ENCODE measurements around the gene BAZ2A. TPM values are rescaled to one million over a fixed set of nuclear protein-coding genes. Genes with fewer than 3 reads are reported as not detected.
A peak's percentile ranks its signal among the peaks of the same experiment; 100 is the strongest.
"Not testable (repeated sequence)": the region's sequence is repeated elsewhere in the genome, so short reads cannot be mapped to it uniquely, and the experiment has no call there.

BAZ2A gene
- total RNA-seq, 1 experiment from 2014 or later, result 48.7 TPM

DNA sequence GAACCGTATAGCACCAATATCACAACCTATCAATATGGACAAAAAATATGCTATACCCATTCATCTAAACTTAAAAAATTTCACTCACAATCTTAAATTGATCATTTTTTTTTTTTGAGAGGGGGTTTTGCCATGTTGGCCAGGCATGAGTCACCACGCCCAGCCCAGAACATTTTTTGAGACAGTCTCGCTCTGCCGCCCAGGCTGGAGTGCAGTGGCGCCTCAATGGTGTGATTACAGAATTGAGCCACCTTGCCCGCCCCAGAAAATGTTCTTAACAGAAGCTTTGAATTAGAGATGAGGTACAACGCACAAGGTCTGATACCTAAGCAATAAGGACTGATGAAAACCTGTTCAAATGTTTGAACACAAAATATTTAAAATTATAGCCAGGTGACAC, 31.4 kb upstream of the BAZ2A start:
- no peaks in the 10 kb centered on the region for H3K27me3 ChIP-seq (ENCODE audit: low read length)
- peak; percentile 57 for DNase-seq
- H3K79me2 ChIP-seq (ENCODE audit: low read length), result 0 out of 2 replicates have a peak, but pooled peaks cover 3% of the 10 kb centered on the region
- no peak overlapping the region for H3K4me2 ChIP-seq (ENCODE audit: low read depth, low read length, poor library complexity, severe bottlenecking)
- H3K9ac ChIP-seq (ENCODE audit: low read length), result no peak overlapping the region
- no peak overlapping the region for H3K27ac ChIP-seq (ENCODE audit: low read length)
- H2AFZ ChIP-seq (ENCODE audit: low read length), result no peak overlapping the region
- peaks cover 24% of the 10 kb centered on the region; the same call in 1 of the 2 replicates for H3K36me3 ChIP-seq (ENCODE audit: insufficient read depth, low read length)
- no peaks in the 10 kb centered on the region for H3K9me2 ChIP-seq (replicated peaks; ENCODE audit: insufficient read depth, low read length)
- H4K20me1 ChIP-seq (ENCODE audit: insufficient read depth, low read depth, low read length), result no peaks in the 10 kb centered on the region
- peaks cover 37% of the 10 kb centered on the region for H3K4me1 ChIP-seq (ENCODE audit: low read length)
- no peak overlapping the region for H3K4me3 ChIP-seq (ENCODE audit: low read length)
- H3K9me3 ChIP-seq (ENCODE audit: low read length), result no peaks in the 10 kb centered on the region

DNA sequence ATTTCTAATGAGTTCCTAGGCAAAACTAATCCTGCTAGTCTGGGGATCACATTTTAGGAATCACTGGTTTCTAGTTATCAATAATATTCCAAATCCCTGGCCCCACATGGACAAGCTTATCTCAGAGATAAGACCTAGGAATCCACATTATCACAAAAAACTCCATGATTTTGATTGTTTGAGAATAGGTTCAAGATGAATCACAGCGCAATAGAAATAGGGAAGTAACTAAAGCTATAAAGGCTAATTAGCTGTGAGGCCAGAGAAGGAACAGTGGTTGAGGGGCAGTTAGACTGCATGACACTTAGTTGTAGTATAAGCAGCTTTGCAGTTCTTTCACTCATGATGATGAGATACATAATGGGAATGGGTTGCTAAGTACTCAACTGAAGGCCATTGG, 28.8 kb upstream of the BAZ2A start:
- Histone ChIP-seq H2AFZ (ENCODE audit: low read length) (no peak overlapping the region), H3K4me3 (ENCODE audit: low read length) (no peak overlapping the region; the same call in 1 of the 2 replicates), H3K36me3 (ENCODE audit: insufficient read depth, low read length) (no peaks in the 10 kb centered on the region), H3K27ac (ENCODE audit: low read length) (peak overlapping the region; percentile 68), H3K79me2 (ENCODE audit: low read length) (no peaks in the 10 kb centered on the region), H3K4me2 (ENCODE audit: low read depth, low read length, poor library complexity, severe bottlenecking) (peak overlapping the region; percentile 49), H3K9me2 (replicated peaks; ENCODE audit: insufficient read depth, low read length) (no peaks in the 10 kb centered on the region), H3K9me3 (ENCODE audit: low read length) (no peaks in the 10 kb centered on the region; the same call in 1 of the 2 replicates), H3K27me3 (ENCODE audit: low read length) (no peaks in the 10 kb centered on the region), H3K9ac (ENCODE audit: low read length) (peak overlapping the region; percentile 7; the same call in 1 of the 2 replicates), H3K4me1 (ENCODE audit: low read length) (peaks cover 37% of the 10 kb centered on the region), H4K20me1 (ENCODE audit: insufficient read depth, low read depth, low read length) (no peaks in the 10 kb centered on the region)
- peak; percentile 84 for DNase-seq

- DNase-seq, result peak; percentile 55
- no peak overlapping the region for H3K9ac ChIP-seq (ENCODE audit: low read length)
- no peaks in the 10 kb centered on the region for H3K9me2 ChIP-seq (replicated peaks; ENCODE audit: insufficient read depth, low read length)
- no peak overlapping the region for H3K4me2 ChIP-seq (ENCODE audit: low read depth, low read length, poor library complexity, severe bottlenecking)
- H3K79me2 ChIP-seq (ENCODE audit: low read length), result no peaks in the 10 kb centered on the region
- H3K4me1 ChIP-seq (ENCODE audit: low read length), result peaks cover 37% of the 10 kb centered on the region
- no peak overlapping the region; the same call in 1 of the 2 replicates for H3K27ac ChIP-seq (ENCODE audit: low read length)
- H3K27me3 ChIP-seq (ENCODE audit: low read length), result no peaks in the 10 kb centered on the region
- H3K9me3 ChIP-seq (ENCODE audit: low read length), result peaks cover 5% of the 10 kb centered on the region
- no peak overlapping the region for H2AFZ ChIP-seq (ENCODE audit: low read length)
- no peaks in the 10 kb centered on the region for H3K36me3 ChIP-seq (ENCODE audit: insufficient read depth, low read length)
- H4K20me1 ChIP-seq (ENCODE audit: insufficient read depth, low read depth, low read length), result no peaks in the 10 kb centered on the region
- no peak overlapping the region for H3K4me3 ChIP-seq (ENCODE audit: low read length)
These were observed 27.6 kb upstream of the BAZ2A start for GRCh38 chr12:56657416-56658379.

DNA sequence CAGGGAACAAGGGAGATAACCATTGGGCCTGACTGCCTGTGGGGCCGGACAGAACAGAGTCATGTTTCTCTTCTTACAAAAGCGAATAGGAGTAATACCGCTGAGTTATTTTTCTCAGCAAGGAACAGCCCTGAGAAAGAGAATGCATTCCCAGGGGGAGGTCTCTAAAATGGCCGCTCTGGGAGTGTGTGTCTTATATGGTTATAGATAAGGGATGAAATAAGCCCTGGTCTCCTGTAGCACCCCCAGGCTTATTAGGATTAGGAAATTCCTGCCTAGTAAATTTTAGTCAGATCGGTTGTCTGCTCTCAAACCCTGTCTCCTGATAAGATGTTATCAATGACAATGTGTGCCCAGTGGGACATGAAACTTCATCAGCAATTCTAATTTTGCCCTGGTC, 23.7 kb upstream of the BAZ2A start:
- not testable (repeated sequence) for H3K36me3 ChIP-seq (ENCODE audit: insufficient read depth, low read length); H3K79me2 ChIP-seq (ENCODE audit: low read length); H4K20me1 ChIP-seq (ENCODE audit: insufficient read depth, low read depth, low read length); H3K4me2 ChIP-seq (ENCODE audit: low read depth, low read length, poor library complexity, severe bottlenecking); H3K27me3 ChIP-seq (ENCODE audit: low read length); H3K9ac ChIP-seq (ENCODE audit: low read length); DNase-seq; H3K9me2 ChIP-seq (replicated peaks; ENCODE audit: insufficient read depth, low read length); H3K9me3 ChIP-seq (ENCODE audit: low read length); H3K27ac ChIP-seq (ENCODE audit: low read length); H3K4me3 ChIP-seq (ENCODE audit: low read length); H2AFZ ChIP-seq (ENCODE audit: low read length)
- peaks cover 10% of the 10 kb centered on the region for H3K4me1 ChIP-seq (ENCODE audit: low read length)

DNA sequence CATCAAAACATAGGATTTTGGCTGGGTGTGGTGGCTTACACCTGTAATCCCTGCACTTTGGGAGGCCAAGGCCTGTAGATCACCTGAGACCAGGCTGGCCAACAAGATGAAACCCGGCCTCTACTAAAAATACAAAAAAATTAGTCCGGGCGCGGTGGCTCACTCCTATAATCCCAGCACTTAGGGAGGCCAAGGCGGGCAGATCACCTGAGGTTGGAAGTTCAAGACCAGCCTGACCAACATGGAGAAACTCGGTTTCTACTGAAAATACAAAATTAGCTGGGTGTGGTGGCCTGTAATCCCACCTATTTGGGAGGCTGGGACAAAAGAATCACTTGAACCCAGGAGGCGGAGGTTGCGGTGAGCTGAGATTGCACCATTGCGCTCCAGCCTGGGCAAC, 17.9 kb upstream of the BAZ2A start:
- not testable (repeated sequence) for H3K4me3 ChIP-seq (ENCODE audit: low read length); H3K9me3 ChIP-seq (ENCODE audit: low read length); H3K27me3 ChIP-seq (ENCODE audit: low read length); H3K27ac ChIP-seq (ENCODE audit: low read length); H3K4me2 ChIP-seq (ENCODE audit: low read depth, low read length, poor library complexity, severe bottlenecking); H3K9ac ChIP-seq (ENCODE audit: low read length); H2AFZ ChIP-seq (ENCODE audit: low read length); H3K9me2 ChIP-seq (replicated peaks; ENCODE audit: insufficient read depth, low read length); DNase-seq
- Histone ChIP-seq H3K4me1 (ENCODE audit: low read length) (peaks cover 23% of the 10 kb centered on the region), H3K79me2 (ENCODE audit: low read length) (peaks cover 27% of the 10 kb centered on the region), H4K20me1 (ENCODE audit: insufficient read depth, low read depth, low read length) (peaks cover 16% of the 10 kb centered on the region), H3K36me3 (ENCODE audit: insufficient read depth, low read length) (peaks cover 24% of the 10 kb centered on the region)

GRCh38 chr12:56645717-56646446, 15.8 kb upstream of the BAZ2A start, which contains the start of gene ATP5F1B:
Gene ATP5F1B, minus strand, starts transcription at chr12:56645984. Its CDS starts 21 bp downstream, at chr12:56645963.
- Histone ChIP-seq H2AFZ (ENCODE audit: low read length) (peak within 1 kb of the TSS; percentile 34; the same call in 1 of the 2 replicates), H3K79me2 (ENCODE audit: low read length) (peaks cover 37% of the 10 kb centered on the region), H3K9me2 (replicated peaks; ENCODE audit: insufficient read depth, low read length) (no peaks in the 10 kb centered on the region), H3K9ac (ENCODE audit: low read length) (peak within 1 kb of the TSS; percentile 93), H4K20me1 (ENCODE audit: insufficient read depth, low read depth, low read length) (peaks cover 29% of the 10 kb centered on the region), H3K27me3 (ENCODE audit: low read length) (no peaks in the 10 kb centered on the region), H3K9me3 (ENCODE audit: low read length) (no peaks in the 10 kb centered on the region), H3K4me3 (ENCODE audit: low read length) (peak within 1 kb of the TSS; percentile 97), H3K4me1 (ENCODE audit: low read length) (peaks cover 23% of the 10 kb centered on the region), H3K27ac (ENCODE audit: low read length) (peak within 1 kb of the TSS; percentile 90), H3K36me3 (ENCODE audit: insufficient read depth, low read length) (peaks cover 36% of the 10 kb centered on the region), H3K4me2 (ENCODE audit: low read depth, low read length, poor library complexity, severe bottlenecking) (peak within 1 kb of the TSS; percentile 83)
- DNase-seq, result peak; percentile 99

DNA sequence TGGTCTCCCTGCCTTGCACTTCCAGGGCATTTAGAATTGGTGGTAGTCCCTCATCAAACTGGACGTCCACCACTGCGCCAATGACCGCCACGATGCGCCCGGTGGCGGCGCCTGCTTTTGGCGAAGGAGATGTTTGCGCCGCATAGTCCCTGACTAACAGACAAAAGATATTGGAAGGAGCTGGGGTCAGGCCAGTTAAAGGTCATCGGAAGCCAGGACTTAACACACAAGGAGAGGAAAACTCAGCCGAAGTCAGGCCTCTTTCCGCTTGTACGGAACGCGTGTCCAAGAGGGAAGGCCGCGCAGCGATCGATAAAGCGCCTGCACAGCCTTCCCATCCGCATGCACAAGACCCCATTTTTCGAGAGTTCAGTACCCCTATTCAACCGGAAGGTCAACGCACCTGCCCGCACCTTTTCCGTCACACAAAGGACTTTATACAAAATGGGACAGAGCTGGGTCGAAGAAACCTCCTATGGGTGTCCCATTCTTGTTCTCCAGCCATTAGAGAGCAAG, 15.1 kb upstream of the BAZ2A start:
- Histone ChIP-seq H4K20me1 (ENCODE audit: insufficient read depth, low read depth, low read length) (peaks cover 29% of the 10 kb centered on the region), H3K4me1 (ENCODE audit: low read length) (peaks cover 23% of the 10 kb centered on the region), H3K36me3 (ENCODE audit: insufficient read depth, low read length) (peaks cover 39% of the 10 kb centered on the region), H3K4me3 (ENCODE audit: low read length) (peak overlapping the region; percentile 97), H3K9me3 (ENCODE audit: low read length) (no peaks in the 10 kb centered on the region), H3K27me3 (ENCODE audit: low read length) (no peaks in the 10 kb centered on the region), H2AFZ (ENCODE audit: low read length) (no peak overlapping the region), H3K9ac (ENCODE audit: low read length) (peak overlapping the region; percentile 93), H3K27ac (ENCODE audit: low read length) (peak overlapping the region; percentile 90), H3K79me2 (ENCODE audit: low read length) (peaks cover 37% of the 10 kb centered on the region), H3K9me2 (replicated peaks; ENCODE audit: insufficient read depth, low read length) (no peaks in the 10 kb centered on the region), H3K4me2 (ENCODE audit: low read depth, low read length, poor library complexity, severe bottlenecking) (peak overlapping the region; percentile 83)
- peak; percentile 64 for DNase-seq

GRCh38 chr12:56644654-56645053, 14.5 kb upstream of the BAZ2A start:
- Histone ChIP-seq H3K9ac (ENCODE audit: low read length) (peak overlapping the region; percentile 93), H3K9me3 (ENCODE audit: low read length) (no peaks in the 10 kb centered on the region), H3K79me2 (ENCODE audit: low read length) (peaks cover 37% of the 10 kb centered on the region), H3K4me2 (ENCODE audit: low read depth, low read length, poor library complexity, severe bottlenecking) (peak overlapping the region; percentile 83), H3K4me1 (ENCODE audit: low read length) (peaks cover 23% of the 10 kb centered on the region), H4K20me1 (ENCODE audit: insufficient read depth, low read depth, low read length) (peaks cover 29% of the 10 kb centered on the region), H3K27me3 (ENCODE audit: low read length) (no peaks in the 10 kb centered on the region), H3K9me2 (replicated peaks; ENCODE audit: insufficient read depth, low read length) (no peaks in the 10 kb centered on the region), H2AFZ (ENCODE audit: low read length) (no peak overlapping the region), H3K27ac (ENCODE audit: low read length) (peak overlapping the region; percentile 90), H3K4me3 (ENCODE audit: low read length) (peak overlapping the region; percentile 97), H3K36me3 (ENCODE audit: insufficient read depth, low read length) (peaks cover 43% of the 10 kb centered on the region)
- DNase-seq, result no peak
